Astrocyte of the hippocampus (primary cell): Measurements from ENCODE around the gene C5orf58.

Experiments
- DNase-seq: peaks from one replicate; pipeline ENCODE4 v3.0.0; 2011; ENCODE audit warnings: low read depth, low spot score

Gene C5orf58

GRCh38 chr5:170280011-170280493, 47.3 kb downstream of the C5orf58 start:
- no peak for DNase-seq

DNA sequence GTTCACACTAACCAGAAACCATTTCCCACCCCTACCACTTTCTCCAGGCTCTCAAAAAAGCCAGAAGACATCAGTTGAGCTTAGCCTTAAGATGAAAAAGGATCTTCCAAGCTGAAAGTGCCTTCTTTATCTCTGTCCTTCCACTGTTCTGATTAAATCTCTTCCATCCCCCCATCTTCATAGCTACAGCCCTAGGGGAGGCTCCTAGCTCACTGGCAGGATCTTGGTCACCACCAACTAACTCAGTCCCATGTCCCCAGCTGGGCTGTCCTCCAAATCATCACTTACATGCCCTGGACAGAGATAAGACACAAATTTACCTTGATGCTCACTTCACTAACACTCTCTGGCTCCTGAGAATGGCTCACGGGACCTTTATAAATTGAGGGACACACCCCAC, 50.5 kb downstream of the C5orf58 start:
- no peak for DNase-seq

DNA sequence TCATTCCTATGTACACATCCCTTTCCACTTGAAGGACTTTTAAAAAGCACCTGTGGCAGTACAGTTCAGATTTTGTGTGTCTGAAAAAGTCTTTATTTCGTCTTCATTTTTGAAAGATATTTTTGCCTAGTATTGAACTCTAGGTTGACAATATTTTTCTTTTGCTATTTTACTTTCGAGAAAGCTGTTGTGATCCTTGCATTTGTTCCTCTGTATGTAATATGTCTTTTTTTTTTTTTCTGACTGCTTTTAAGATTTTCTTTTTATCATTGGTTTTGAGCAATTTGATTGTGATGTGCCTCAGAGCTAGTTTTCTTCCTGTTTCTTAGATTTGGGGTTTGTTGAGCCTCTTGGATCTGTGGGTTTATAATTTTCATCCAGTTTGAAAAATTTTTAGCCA, 51.4 kb downstream of the C5orf58 start:
- no peak for DNase-seq

- DNase-seq: no peak
These were observed 52.4 kb downstream of the C5orf58 start for GRCh38 chr5:170285181-170285580.

- DNase-seq: no peak
These were observed 53.7 kb downstream of the C5orf58 start for GRCh38 chr5:170286386-170286925.

GRCh38 chr5:170287532-170287931, 54.7 kb downstream of the C5orf58 start:
- DNase-seq: no peak

GRCh38 chr5:170288151-170288550, 55.4 kb downstream of the C5orf58 start:
- no peak for DNase-seq

DNA sequence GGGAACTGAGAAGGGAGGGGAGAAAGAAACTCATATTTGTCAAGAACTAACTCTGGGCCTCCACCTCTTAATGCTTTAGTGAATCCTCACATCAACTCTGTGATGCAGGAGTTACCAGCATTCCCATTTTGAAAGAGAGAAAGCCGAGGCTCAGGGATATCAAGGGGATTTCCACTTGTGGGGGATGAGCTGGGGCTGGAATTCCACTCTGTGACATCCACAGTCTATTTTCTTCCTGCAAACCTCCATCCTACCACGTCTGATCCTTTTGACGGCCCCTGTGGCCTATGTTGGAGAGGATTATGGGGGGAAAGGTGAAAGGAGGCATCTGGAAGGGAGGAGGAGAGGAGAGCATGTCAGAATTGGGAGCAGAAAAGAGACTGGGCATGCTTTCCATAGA, 55.8 kb downstream of the C5orf58 start:
- no peak for DNase-seq

- no peak for DNase-seq
These were observed 56.3 kb downstream of the C5orf58 start for GRCh38 chr5:170289121-170289520.

DNA sequence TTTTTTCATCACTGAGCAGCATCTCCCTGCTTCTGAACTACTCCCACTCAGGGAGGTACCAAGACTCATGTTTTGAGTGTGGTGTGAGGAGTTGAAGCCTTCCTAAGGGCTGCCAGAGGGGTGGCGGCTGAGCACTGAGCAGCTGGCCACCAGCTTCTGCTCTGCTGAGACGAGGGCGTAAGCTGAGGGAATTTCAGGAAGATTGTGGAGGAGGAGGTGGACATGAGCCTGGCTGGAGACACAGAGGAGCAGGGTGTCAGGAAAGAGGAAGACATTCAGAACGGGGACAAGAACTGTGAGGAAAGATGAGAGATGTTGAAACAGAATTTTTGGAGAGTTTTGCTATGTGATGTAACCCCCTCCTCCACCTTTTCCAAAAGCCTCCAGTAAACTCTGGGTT, 57.0 kb downstream of the C5orf58 start:
- DNase-seq: no peak

DNA sequence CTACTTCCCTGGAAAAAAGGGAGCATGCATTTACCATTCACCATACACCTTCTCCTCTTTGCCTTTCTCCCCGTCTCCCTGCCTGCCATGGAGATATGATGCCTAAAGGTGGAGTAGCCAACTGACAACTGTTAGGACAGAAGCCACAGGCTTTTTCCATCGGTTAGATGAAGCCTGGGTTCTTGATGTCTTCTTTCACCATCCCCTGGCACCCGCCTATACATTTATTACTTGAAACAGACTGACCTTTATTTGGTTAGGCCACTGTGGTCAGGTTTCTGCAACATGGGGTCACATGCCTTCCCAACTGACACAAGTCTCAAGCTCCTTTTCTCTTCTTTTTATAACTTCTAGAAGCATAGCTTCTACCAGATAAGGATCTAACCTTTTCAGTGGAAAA, 57.7 kb downstream of the C5orf58 start:
- no peak for DNase-seq

DNA sequence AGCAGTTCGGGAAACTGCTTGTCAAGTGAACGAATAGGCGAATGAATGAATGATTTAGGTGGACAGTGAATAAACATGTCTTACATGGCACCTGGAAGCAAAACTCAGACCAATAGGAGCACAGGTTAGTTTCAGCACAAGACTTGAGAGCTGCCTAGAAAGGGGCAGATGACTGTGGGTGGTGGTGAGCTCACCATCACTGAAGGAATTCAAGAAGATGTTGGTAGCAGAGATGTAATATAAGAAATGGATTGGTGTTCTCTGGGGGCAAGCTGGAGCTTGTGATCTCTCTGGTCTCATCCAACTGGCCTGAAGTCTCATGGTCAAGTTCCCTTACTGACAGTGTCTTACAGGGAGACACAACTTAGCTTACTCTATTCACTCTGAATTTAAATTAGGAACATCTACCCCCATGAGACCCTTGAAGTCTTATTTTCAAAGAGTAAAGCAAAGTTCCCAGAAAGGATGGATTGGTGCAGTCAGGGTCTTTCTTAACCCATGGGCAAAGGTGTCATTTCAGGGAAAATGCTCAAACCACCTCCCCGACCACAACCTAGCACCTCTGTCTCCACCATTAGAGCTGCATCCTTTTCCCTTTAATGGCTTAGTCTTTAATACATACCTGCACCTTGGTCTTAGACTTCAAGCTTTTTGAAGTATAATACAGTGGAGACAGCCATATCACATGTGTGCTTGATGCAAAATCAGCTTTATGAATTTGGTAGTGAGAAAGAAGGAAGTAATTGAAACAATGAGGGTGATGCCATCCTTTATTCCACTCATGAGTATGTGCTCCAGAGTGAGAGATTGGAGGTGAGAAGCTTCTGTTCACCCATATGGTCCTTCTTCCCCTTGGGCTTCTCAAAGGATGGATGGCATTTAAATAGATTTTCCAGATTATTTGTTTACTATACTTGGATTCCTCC, 59.7 kb downstream of the C5orf58 start:
- DNase-seq: no peak

- DNase-seq: no peak
These were observed 60.5 kb downstream of the C5orf58 start for GRCh38 chr5:170293273-170293672.

DNA sequence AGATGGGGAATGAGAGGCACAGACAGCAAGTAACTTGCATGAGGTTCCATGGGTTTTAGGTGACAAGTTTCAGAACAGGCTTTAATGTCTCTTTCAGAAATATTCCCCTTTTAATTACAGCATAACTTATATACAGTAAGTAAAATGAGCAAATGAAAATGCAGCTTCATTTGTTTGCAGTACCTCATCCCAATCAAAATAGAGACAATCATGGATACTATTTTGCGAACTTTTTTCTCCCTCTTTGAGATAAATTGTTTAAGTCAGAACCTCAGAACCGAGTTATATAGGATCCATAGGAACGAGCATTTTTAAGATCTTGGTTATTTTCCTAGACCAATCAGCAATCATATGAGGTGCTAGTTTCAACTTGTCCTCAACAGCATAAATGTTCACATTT, 61.3 kb downstream of the C5orf58 start:
- no peak for DNase-seq

GRCh38 chr5:170294556-170294955, 61.8 kb downstream of the C5orf58 start:
- DNase-seq: no peak
